Glutamatergic neuron (in vitro differentiated cells): Measurements from ENCODE around the gene TMEM121. TPM values are rescaled to one million over a fixed set of nuclear protein-coding genes. Genes with fewer than 3 reads are reported as not detected.
"Not testable (repeated sequence)": the region's sequence is repeated elsewhere in the genome, so short reads cannot be mapped to it uniquely, and the experiment has no call there.

Experiments
- DNase-seq: peaks from one replicate; pipeline ENCODE4 v3.0.0; 2022
- H3K27ac Mint-ChIP-seq: one replicate; pipeline ENCODE4 v1.8.0; 2020; ENCODE audit warnings: mild to moderate bottlenecking, mixed read lengths, inconsistent platforms; ENCODE audit not compliant: unreplicated experiment
- H3K27me3 Mint-ChIP-seq: one replicate; pipeline ENCODE4 v1.8.0; 2020; ENCODE audit warnings: mild to moderate bottlenecking, moderate library complexity, mixed read lengths, inconsistent platforms; ENCODE audit not compliant: unreplicated experiment
- H3K36me3 Mint-ChIP-seq: one replicate; pipeline ENCODE4 v1.8.0; 2020; ENCODE audit warnings: mild to moderate bottlenecking, mixed read lengths, inconsistent platforms; ENCODE audit not compliant: unreplicated experiment
- H3K4me1 Mint-ChIP-seq: one replicate; pipeline ENCODE4 v1.8.0; 2020; ENCODE audit warnings: mild to moderate bottlenecking, low read depth, mixed read lengths, inconsistent platforms; ENCODE audit not compliant: unreplicated experiment
- H3K4me3 Mint-ChIP-seq: one replicate; pipeline ENCODE4 v1.8.0; 2020; ENCODE audit warnings: mild to moderate bottlenecking, mixed read lengths, inconsistent platforms; ENCODE audit not compliant: unreplicated experiment
- H3K9me3 Mint-ChIP-seq: one replicate; pipeline ENCODE4 v1.8.0; 2020; ENCODE audit warnings: mild to moderate bottlenecking, moderate library complexity, mixed read lengths, inconsistent platforms; ENCODE audit not compliant: unreplicated experiment
- CTCF ChIP-seq: fragments of 200-600 bp; sonication (generic); IDR thresholded peaks from one replicate; pipeline ENCODE4 v1.5.0; 2021; ENCODE audit not compliant: partially characterized antibody, unreplicated experiment
- total RNA-seq: library from RNA; stranded (reverse); fragmentation: NEBNext Ultra II Directional; extraction: Animal tissue kit (Norgen Biotek cat#: 25700); gene quantifications from one replicate; pipeline ENCODE4 v1.2.1, GENCODE V29; 2021; ENCODE audit not compliant: unreplicated experiment

TMEM121 gene
- total RNA-seq, 1 donor from 2014 or later = 2.7 TPM

- Mint-ChIP-seq H3K4me1 (no peaks in the 10 kb centered on the region), H3K27me3 (peaks cover 4% of the 10 kb centered on the region), H3K36me3 (no peaks in the 10 kb centered on the region), H3K27ac (no peak overlapping the region), H3K9me3 (peaks cover 6% of the 10 kb centered on the region), H3K4me3 (no peak overlapping the region)
- DNase-seq = no peak
- TF ChIP-seq CTCF = no peak
These were observed 15.0 kb downstream of the TMEM121 start for GRCh38 chr14:105541218-105541875.

GRCh38 chr14:105545676-105546075, 19.3 kb downstream of the TMEM121 start:
- not testable (repeated sequence) for H3K36me3 Mint-ChIP-seq, H3K27me3 Mint-ChIP-seq, H3K27ac Mint-ChIP-seq, H3K4me3 Mint-ChIP-seq, DNase-seq, H3K4me1 Mint-ChIP-seq
- peaks cover 15% of the 10 kb centered on the region for H3K9me3 Mint-ChIP-seq

- H3K27ac Mint-ChIP-seq, H3K27me3 Mint-ChIP-seq, H3K4me1 Mint-ChIP-seq, H3K36me3 Mint-ChIP-seq, DNase-seq, H3K4me3 Mint-ChIP-seq: not testable (repeated sequence)
- H3K9me3 Mint-ChIP-seq = peaks cover 14% of the 10 kb centered on the region
These were observed 20.0 kb downstream of the TMEM121 start for GRCh38 chr14:105546410-105546809.

GRCh38 chr14:105547072-105547471, 20.7 kb downstream of the TMEM121 start:
- H3K36me3 Mint-ChIP-seq, H3K4me3 Mint-ChIP-seq, H3K4me1 Mint-ChIP-seq, H3K27ac Mint-ChIP-seq, H3K27me3 Mint-ChIP-seq, DNase-seq: not testable (repeated sequence)
- peaks cover 14% of the 10 kb centered on the region for H3K9me3 Mint-ChIP-seq

GRCh38 chr14:105547741-105548169, 21.4 kb downstream of the TMEM121 start:
- no peaks in the 10 kb centered on the region for H3K36me3 Mint-ChIP-seq
- peaks cover 19% of the 10 kb centered on the region for H3K9me3 Mint-ChIP-seq
- H3K27me3 Mint-ChIP-seq = no peaks in the 10 kb centered on the region
- no peak for TF ChIP-seq CTCF
- no peaks in the 10 kb centered on the region for H3K4me1 Mint-ChIP-seq
- no peak for DNase-seq
- H3K27ac Mint-ChIP-seq = no peak overlapping the region
- H3K4me3 Mint-ChIP-seq = no peak overlapping the region

GRCh38 chr14:105549481-105549880, 23.1 kb downstream of the TMEM121 start:
- no peaks in the 10 kb centered on the region for H3K27me3 Mint-ChIP-seq
- no peak overlapping the region for H3K27ac Mint-ChIP-seq
- H3K36me3 Mint-ChIP-seq = no peaks in the 10 kb centered on the region
- no peak for DNase-seq
- no peak overlapping the region for H3K4me3 Mint-ChIP-seq
- no peaks in the 10 kb centered on the region for H3K4me1 Mint-ChIP-seq
- peaks cover 17% of the 10 kb centered on the region for H3K9me3 Mint-ChIP-seq
- TF ChIP-seq CTCF = no peak
